Panc1 (cell line): ENCODE measurements around the gene CA9.

ENCODE experiments used
- CTCF ChIP-seq: fragments of 450-650 bp; IDR thresholded peaks from 2 replicates; pipeline ENCODE4 v1.5.1; 2017; ENCODE audit warnings: mild to moderate bottlenecking
- POLR2AphosphoS5 ChIP-seq: IDR thresholded peaks from 2 replicates; pipeline ENCODE4 v1.6.1; 2012; ENCODE audit warnings: mild to moderate bottlenecking, low read depth, low read length, moderate library complexity
- SIN3A ChIP-seq: IDR thresholded peaks from 2 replicates; pipeline ENCODE4 v1.6.1; 2012; ENCODE audit warnings: low read depth, mild to moderate bottlenecking, low read length, moderate library complexity, borderline replicate concordance; ENCODE audit not compliant: insufficient read depth

- TF ChIP-seq CTCF (no peak), POLR2AphosphoS5 (no peak), SIN3A (no peak)
Observed at GRCh38 chr9:35650341-35651158, 23.2 kb upstream of the CA9 start, which contains the start of gene SIT1.
